GM12864 (cell line): ENCODE data around the gene CRK.

Source experiments
- DNase-seq: peaks from one replicate; pipeline ENCODE4 v3.0.0-alpha.2; 2011; ENCODE audit warnings: low read depth
- H3K4me3 ChIP-seq: 2 replicates; pipeline ENCODE4 v1.5.1; 2011; ENCODE audit warnings: mild to moderate bottlenecking, low read depth, low read length, control low read depth
- CTCF ChIP-seq: IDR thresholded peaks from 2 replicates; pipeline ENCODE4 v1.5.1; 2011; ENCODE audit warnings: low read depth, mild to moderate bottlenecking, moderate library complexity, low read length, control low read depth, inconsistent platforms; ENCODE audit errors: missing control alignments

CRK gene

GRCh38 chr17:1491443-1492248 lies 35.6 kb upstream of the CRK start:
- TF ChIP-seq CTCF = no peak
- peak overlapping the region; percentile 65 for H3K4me3 ChIP-seq
- DNase-seq = no peak

- TF ChIP-seq CTCF = no peak
- no peak for DNase-seq
- H3K4me3 ChIP-seq = peak overlapping the region; percentile 65
These were observed 34.8 kb upstream of the CRK start for GRCh38 chr17:1490643-1491442.

GRCh38 chr17:1488826-1489270 lies 32.8 kb upstream of the CRK start:
- DNase-seq = no peak
- H3K4me3 ChIP-seq = no peak overlapping the region
- TF ChIP-seq CTCF = no peak

- no peak for DNase-seq
- no peak for TF ChIP-seq CTCF
- H3K4me3 ChIP-seq = peak overlapping the region; percentile 63
These were observed 32.1 kb upstream of the CRK start for GRCh38 chr17:1487939-1488825.

GRCh38 chr17:1486802-1487695 lies 31.0 kb upstream of the CRK start:
- peak overlapping the region; percentile 63 for H3K4me3 ChIP-seq
- no peak for TF ChIP-seq CTCF
- DNase-seq = peak; percentile 43
